H1 (cell line): ENCODE measurements around the gene CPEB1. TPM values are rescaled to one million over a fixed set of nuclear protein-coding genes. Genes with fewer than 3 reads are reported as not detected.

Experiments used
- CTCF ChIA-PET: fragments of 300-600 bp; sonication (Branson Sonifier 250); formaldehyde crosslinking; loops from one replicate; lab custom pipeline; 2021; ENCODE audit not compliant: partially characterized antibody; lab: Charles Lee
- POLR2A ChIA-PET: fragments of 300-600 bp; sonication (Branson Sonifier 250); formaldehyde crosslinking; loops from one replicate; lab custom pipeline; 2021; ENCODE audit warnings: inconsistent platforms; ENCODE audit not compliant: partially characterized antibody; lab: Charles Lee
- DNase-seq, 2 experiments: peaks; one replicate each; pipeline versions ENCODE4 v3.0.0 to v3.0.0-alpha.2; 2010 to 2022; ENCODE audit warnings: low spot score in 2 of 2, low read depth in 1 of 2, mixed read lengths in 1 of 2
- FAIRE-seq: peaks from 2 replicates; lab custom pipeline; 2011; peaks lifted over from hg19 to GRCh38; lab: Jason Lieb, UNC
- H2AFZ ChIP-seq: 2 replicates; pipeline ENCODE4 v1.8.1; 2012; ENCODE audit warnings: low read length, inconsistent platforms
- H2AK5ac ChIP-seq: 2 replicates; pipeline ENCODE4 v1.6.1; 2013; ENCODE audit warnings: low read depth, low read length
- H2BK120ac ChIP-seq: replicated peaks from 2 replicates; pipeline ENCODE3; 2013; ENCODE audit warnings: low read depth, low read length, inconsistent platforms
- H2BK12ac ChIP-seq: 2 replicates; pipeline ENCODE4 v1.6.1; 2013; ENCODE audit warnings: low read depth, low read length
- H2BK15ac ChIP-seq: 2 replicates; pipeline ENCODE4 v1.6.1; 2013; ENCODE audit warnings: low read length
- H2BK20ac ChIP-seq: 2 replicates; pipeline ENCODE4 v1.6.1; 2013; ENCODE audit warnings: low read length
- H2BK5ac ChIP-seq: 2 replicates; pipeline ENCODE4 v1.6.1; 2013; ENCODE audit warnings: low read depth, low read length
- H3K14ac ChIP-seq: 2 replicates; pipeline ENCODE4 v1.6.1; 2013; ENCODE audit warnings: inconsistent platforms; ENCODE audit not compliant: insufficient read length
- H3K18ac ChIP-seq: 2 replicates; pipeline ENCODE4 v1.6.1; 2013; ENCODE audit warnings: low read length; ENCODE audit errors: extremely low read depth
- H3K23ac ChIP-seq: 2 replicates; pipeline ENCODE4 v1.6.1; 2013; ENCODE audit warnings: inconsistent platforms; ENCODE audit not compliant: insufficient read length
- H3K23me2 ChIP-seq: 2 replicates; pipeline ENCODE4 v1.6.1; 2013; ENCODE audit warnings: low read depth, low read length
- H3K27ac ChIP-seq: 2 replicates; pipeline ENCODE4 v1.6.1; 2011; ENCODE audit warnings: low read depth, low read length, inconsistent platforms
- H3K27me3 ChIP-seq, 4 experiments: replicated peaks in 1 of 4; 1 replicate in 1 of 4; 2 replicates in 3 of 4; pipeline versions ENCODE4 v1.6.1 to v1.8.1; 2011 to 2013; ENCODE audit warnings: low read length in 3 of 4, mild to moderate bottlenecking in 3 of 4, inconsistent platforms in 2 of 4, mixed read lengths in 2 of 4, moderate library complexity in 1 of 4; ENCODE audit not compliant: control insufficient read depth in 3 of 4, insufficient read depth in 3 of 4; ENCODE audit errors: extremely low read depth in 1 of 4
- H3K36me3 ChIP-seq, 4 experiments: 2 replicates each; pipeline versions ENCODE4 v1.6.1 to v1.8.1; 2011 to 2013; ENCODE audit warnings: mild to moderate bottlenecking in 4 of 4, low read length in 3 of 4, moderate library complexity in 2 of 4, control low read depth in 1 of 4, inconsistent platforms in 1 of 4; ENCODE audit not compliant: insufficient read depth in 4 of 4, control insufficient read depth in 2 of 4
- H3K4ac ChIP-seq: replicated peaks from 2 replicates; pipeline ENCODE3; 2013; ENCODE audit warnings: low read length, low read depth, mixed read lengths, inconsistent platforms; ENCODE audit not compliant: insufficient read length
- H3K4me1 ChIP-seq, 4 experiments: replicated peaks in 1 of 4; 1 replicate in 1 of 4; 2 replicates in 3 of 4; pipeline versions ENCODE4 v1.6.1 to v1.8.1; 2011 to 2013; ENCODE audit warnings: low read length in 3 of 4, inconsistent platforms in 2 of 4, mixed read lengths in 1 of 4; ENCODE audit not compliant: insufficient read depth in 4 of 4, control insufficient read depth in 3 of 4
- H3K4me2 ChIP-seq, 2 experiments: 2 replicates each; pipeline versions ENCODE4 v1.6.1 to v1.8.1; 2011 to 2013; ENCODE audit warnings: low read depth in 2 of 2, low read length in 2 of 2, control low read depth in 1 of 2, inconsistent platforms in 1 of 2, mild to moderate bottlenecking in 1 of 2; ENCODE audit not compliant: insufficient read depth in 1 of 2
- H3K4me3 ChIP-seq, 4 experiments: fragments of 200-600, 300-600 bp in 1 of 4; sonication (generic), shearing (Covaris generic), sonication (Bioruptor Twin) in 1 of 4; 2 replicates each; pipeline versions ENCODE4 v1.5.1 to v1.8.1; 2011 to 2016; ENCODE audit warnings: low read length in 4 of 4, low read depth in 3 of 4, control low read depth in 2 of 4, inconsistent platforms in 2 of 4, mild to moderate bottlenecking in 2 of 4, mixed read lengths in 1 of 4, moderate library complexity in 1 of 4; ENCODE audit not compliant: insufficient read depth in 2 of 4; ENCODE audit errors: extremely low read depth in 1 of 4
- H3K56ac ChIP-seq: replicated peaks from 2 replicates; pipeline ENCODE3; 2013; ENCODE audit warnings: low read depth, mild to moderate bottlenecking, mixed read lengths, low read length, inconsistent platforms; ENCODE audit not compliant: insufficient read length
- H3K79me1 ChIP-seq: 2 replicates; pipeline ENCODE4 v1.6.1; 2013; ENCODE audit warnings: low read depth, low read length, control low read depth
- H3K79me2 ChIP-seq, 2 experiments: 2 replicates each; pipeline versions ENCODE4 v1.6.1 to v1.8.1; 2012 to 2013; ENCODE audit warnings: low read length in 2 of 2, mild to moderate bottlenecking in 2 of 2, inconsistent platforms in 1 of 2; ENCODE audit not compliant: insufficient read depth in 2 of 2, control insufficient read depth in 1 of 2
- H3K9ac ChIP-seq, 4 experiments: replicated peaks in 1 of 4; 1 replicate in 1 of 4; 2 replicates in 3 of 4; pipeline versions ENCODE4 v1.6.1 to v1.8.1; 2011 to 2013; ENCODE audit warnings: low read depth in 3 of 4, low read length in 3 of 4, control low read depth in 2 of 4, mild to moderate bottlenecking in 2 of 4, moderate library complexity in 2 of 4, inconsistent platforms in 1 of 4; ENCODE audit errors: extremely low read depth in 1 of 4
- H3K9me3 ChIP-seq, 2 experiments: 2 replicates each; pipeline versions ENCODE4 v1.6.1 to v1.8.1; 2012 to 2013; ENCODE audit warnings: mild to moderate bottlenecking in 2 of 2, moderate library complexity in 2 of 2, control low read depth in 1 of 2, inconsistent platforms in 1 of 2, low read depth in 1 of 2, low read length in 1 of 2, mixed read lengths in 1 of 2; ENCODE audit not compliant: insufficient read depth in 2 of 2
- H4K20me1 ChIP-seq, 2 experiments: replicated peaks in 1 of 2; 2 replicates each; pipeline versions ENCODE3 to v1.8.1; 2011 to 2013; ENCODE audit warnings: inconsistent platforms in 2 of 2, low read length in 2 of 2, mild to moderate bottlenecking in 1 of 2; ENCODE audit not compliant: insufficient read depth in 2 of 2, control insufficient read depth in 1 of 2
- H4K5ac ChIP-seq: 2 replicates; pipeline ENCODE4 v1.6.1; 2013; ENCODE audit warnings: low read length, low read depth, mixed read lengths, inconsistent platforms; ENCODE audit not compliant: insufficient read length
- H4K8ac ChIP-seq: 2 replicates; pipeline ENCODE4 v1.8.0; 2013; ENCODE audit warnings: mild to moderate bottlenecking, moderate library complexity, low read length, inconsistent platforms; ENCODE audit not compliant: insufficient read depth; ENCODE audit errors: extremely low read depth
- H4K91ac ChIP-seq: replicated peaks from 2 replicates; pipeline ENCODE3; 2013; ENCODE audit warnings: low read length, mixed read lengths, inconsistent platforms; ENCODE audit not compliant: insufficient read length
- EZH2 ChIP-seq: fragments of 200-600 bp; sonication (generic); IDR thresholded peaks from 2 replicates; pipeline ENCODE4 v1.7.1; 2012; ENCODE audit warnings: low read depth, mild to moderate bottlenecking, moderate library complexity, low read length, inconsistent platforms; ENCODE audit not compliant: severe bottlenecking
- PHF8 ChIP-seq: fragments of 200-600 bp; sonication (generic); conservative IDR thresholded peaks from 2 replicates; pipeline ENCODE4 v1.7.1; 2012; ENCODE audit warnings: low read depth, mild to moderate bottlenecking, inconsistent platforms, low read length, moderate library complexity
- TCF12 ChIP-seq: IDR thresholded peaks from 2 replicates; pipeline ENCODE4 v1.6.1; 2011; ENCODE audit warnings: low read depth, mild to moderate bottlenecking, low read length
- TEAD4 ChIP-seq: IDR thresholded peaks from 2 replicates; pipeline ENCODE4 v1.6.1; 2012; ENCODE audit warnings: low read depth, low read length, inconsistent platforms, mixed read lengths
- whole genome bisulfite sequencing, 2 experiments: shearing (Covaris generic) in 1 of 2; methylation state at CpG; one replicate each; pipeline versions ENCODE4 v1.1.6 to v1.1.7; 2013 to 2015; ENCODE audit warnings: low lambda C conversion rate in 2 of 2, mixed read lengths in 2 of 2, inconsistent platforms in 1 of 2, low coverage in 1 of 2, missing lambda C conversion rate in 1 of 2; ENCODE audit not compliant: insufficient replicate concordance in 2 of 2, insufficient coverage in 1 of 2, insufficient read length in 1 of 2; ENCODE audit errors: extremely low coverage in 1 of 2, missing lambda C conversion rate in 1 of 2; 5-methylcytosine and 5-hydroxymethylcytosine counted together
- polyA plus RNA-seq, 7 experiments: library from polyadenylated mRNA; depleted of rRNA in 3 of 7; stranded (reverse) in 5 of 7; unstranded in 2 of 7; fragments of >200 nt in 5 of 7; fragments of 200-250 nt in 2 of 7; gene quantifications; 1 replicate in 5 of 7; 2 replicates in 1 of 7; 4 replicates in 1 of 7; pipeline versions ENCODE4 v1.2.1 to v1.2.3, GENCODE V29; 2011 to 2013; ENCODE audit warnings: missing spikeins in 2 of 7, mixed read lengths in 2 of 7
- total RNA-seq: library from RNA; stranded (reverse); fragmentation: NEBNext Ultra II Directional; extraction: Animal tissue kit (Norgen Biotek cat#: 25700); gene quantifications from 2 replicates; pipeline ENCODE4 v1.2.1, GENCODE V29; 2021

Gene CPEB1
- total and polyA plus RNA-seq, 2 of the 8 experiments (the other 6 are each of a cell fraction or from before 2014, with no cell fraction given): 4.4 to 4.5 TPM

DNA sequence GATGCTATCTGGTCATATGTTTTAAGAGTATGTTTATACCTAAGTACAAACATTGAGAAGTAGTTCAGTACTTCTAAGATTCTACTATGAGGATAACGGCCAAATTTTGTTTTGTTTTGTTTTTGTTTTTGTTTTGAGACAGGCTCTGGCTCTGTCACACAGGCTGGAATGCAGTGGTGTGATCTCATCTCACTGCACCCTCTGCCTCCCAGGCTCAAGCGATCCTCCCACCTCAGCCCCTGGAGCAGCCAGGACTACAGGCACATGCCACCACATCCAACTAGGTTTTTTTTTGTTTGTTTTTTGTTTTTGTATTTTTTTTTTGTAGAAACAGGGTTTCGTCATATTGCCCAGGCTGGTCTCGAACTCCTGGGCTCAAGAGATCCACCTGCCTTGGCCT lies 59.4 kb downstream of the CPEB1 start:
- Histone ChIP-seq H3K18ac (no peak overlapping the region), H2AK5ac (no peak overlapping the region), H3K4me3 (no peak overlapping the region), H4K91ac (no peak overlapping the region), H3K36me3 (no peaks in the 10 kb centered on the region)
- WGBS, 2 experiments: 90% methylated on average over 4 of the region's 4 CpGs; no CpG with 5 or more reads in 1 of the 2 experiments
- CTCF ChIA-PET: interaction anchor here (1.2 kb wide), 1 partner anchor 9 kb away, joined by 3 read pairs; no protein-coding TSS in a partner anchor
- TF ChIP-seq PHF8: no peak
- peak; percentile 71; the same call in 1 of the 2 replicates for TF ChIP-seq TEAD4
- TF ChIP-seq EZH2: no peak
- TF ChIP-seq TCF12: no peak
- TF ChIP-seq, all 59 proteins: peak for 1
- Histone ChIP-seq H4K8ac (no peak overlapping the region), H3K4me2 (no peak overlapping the region), H2AFZ (no peak overlapping the region), H3K9ac (no peak overlapping the region), H2BK20ac (no peak overlapping the region), H3K27me3 (no peaks in the 10 kb centered on the region), H3K79me1 (no peaks in the 10 kb centered on the region), H3K23me2 (no peaks in the 10 kb centered on the region), H4K20me1 (no peaks in the 10 kb centered on the region), H3K56ac (no peak overlapping the region), H2BK5ac (no peak overlapping the region), H2BK120ac (no peak overlapping the region), H3K79me2 (no peaks in the 10 kb centered on the region), H3K27ac (no peak overlapping the region), H2BK12ac (no peak overlapping the region), H3K4me1 (peaks cover 0 to 9% (median 5%) of the 10 kb centered on the region in 4 experiments; a peak in 4 of 7 replicates), H3K23ac (no peak overlapping the region), H2BK15ac (no peak overlapping the region), H3K14ac (no peak overlapping the region), H4K5ac (no peak overlapping the region), H3K9me3 (no peaks in the 10 kb centered on the region), H3K4ac (no peak overlapping the region)
- POLR2A ChIA-PET: interaction anchor here (1.4 kb wide), 1 partner anchor 47 kb away, joined by 6 read pairs; the partner anchor contains the start of gene RPS17
- no peak for FAIRE-seq
- no peak for DNase-seq
